GM23338 (cell line): Measurements from ENCODE around the gene SLC25A13. TPM values are rescaled to one million over a fixed set of nuclear protein-coding genes. Genes with fewer than 3 reads are reported as not detected.

Source experiments
- ATAC-seq: fragments of 200-7000 bp; cut with Tn5 transposase; 3 replicates; pipeline ENCODE4 v1.9.1; 2020
- DNase-seq: peaks from one replicate; pipeline ENCODE4 v3.0.0-alpha.2; 2015; ENCODE audit warnings: low spot score
- H2AFZ ChIP-seq: fragments of 200-600 bp; sonication (generic); 2 replicates; pipeline ENCODE4 v1.8.0; 2016; ENCODE audit warnings: antibody characterized with exemption, mild to moderate bottlenecking, moderate library complexity
- H3F3A ChIP-seq: fragments of 200-600 bp; sonication (generic); replicated peaks from 2 replicates; pipeline ENCODE4 v1.8.0; 2017; ENCODE audit warnings: antibody characterized with exemption, mixed run types, low read depth
- H3K27ac ChIP-seq: fragments of 200-600 bp; sonication (generic); 2 replicates; pipeline ENCODE4 v1.6.1; 2016; ENCODE audit warnings: low read depth
- H3K27me3 ChIP-seq: fragments of 200-600 bp; sonication (generic); 2 replicates; pipeline ENCODE4 v1.8.0; 2016; ENCODE audit warnings: mild to moderate bottlenecking, mixed run types, moderate library complexity; ENCODE audit not compliant: insufficient read depth
- H3K36me3 ChIP-seq: fragments of 200-600 bp; sonication (generic); 2 replicates; pipeline ENCODE4 v1.8.0; 2016; ENCODE audit warnings: mild to moderate bottlenecking; ENCODE audit not compliant: insufficient read depth
- H3K4me1 ChIP-seq: fragments of 200-600 bp; sonication (generic); 2 replicates; pipeline ENCODE4 v1.8.0; 2016; ENCODE audit warnings: mild to moderate bottlenecking, moderate library complexity; ENCODE audit not compliant: insufficient read depth
- H3K4me2 ChIP-seq: fragments of 200-600 bp; sonication (generic); 2 replicates; pipeline ENCODE4 v1.7.1; 2017; ENCODE audit warnings: mixed run types
- H3K4me3 ChIP-seq: fragments of 200-600 bp; sonication (generic); 2 replicates; pipeline ENCODE4 v1.6.1; 2016; ENCODE audit warnings: mixed run types
- H3K79me2 ChIP-seq: fragments of 200-600 bp; sonication (generic); replicated peaks from 2 replicates; pipeline ENCODE4 v1.8.0; 2017; ENCODE audit warnings: mild to moderate bottlenecking; ENCODE audit not compliant: insufficient read depth
- H3K9me2 ChIP-seq: fragments of 200-600 bp; sonication (generic); 2 replicates; pipeline ENCODE4 v1.8.0; 2017; ENCODE audit not compliant: insufficient read depth
- H4K20me1 ChIP-seq: fragments of 200-600 bp; sonication (generic); replicated peaks from 2 replicates; pipeline ENCODE4 v1.8.0; 2017; ENCODE audit warnings: mild to moderate bottlenecking; ENCODE audit not compliant: insufficient read depth
- H3K27ac Mint-ChIP-seq: 2 replicates; pipeline ENCODE4 v1.8.0; 2020; ENCODE audit warnings: inconsistent platforms, mild to moderate bottlenecking, moderate library complexity, mixed read lengths
- H3K27me3 Mint-ChIP-seq: 3 replicates; pipeline ENCODE4 v1.8.0; 2022; ENCODE audit warnings: low read depth, mild to moderate bottlenecking, moderate library complexity, mixed read lengths, inconsistent platforms; ENCODE audit not compliant: insufficient read depth, poor library complexity
- H3K36me3 Mint-ChIP-seq: 3 replicates; pipeline ENCODE4 v1.8.0; 2021; ENCODE audit warnings: low read depth, mild to moderate bottlenecking, inconsistent platforms, moderate library complexity, mixed read lengths
- H3K4me1 Mint-ChIP-seq: 3 replicates; pipeline ENCODE4 v1.8.0; 2020; ENCODE audit warnings: mild to moderate bottlenecking, inconsistent platforms, mixed read lengths
- H3K4me3 Mint-ChIP-seq: 3 replicates; pipeline ENCODE4 v1.8.0; 2021; ENCODE audit warnings: moderate library complexity, mild to moderate bottlenecking, inconsistent platforms, mixed read lengths
- H3K9me3 Mint-ChIP-seq: 3 replicates; pipeline ENCODE4 v1.8.0; 2020; ENCODE audit warnings: moderate library complexity, mild to moderate bottlenecking, inconsistent platforms, mixed read lengths
- CREB1 ChIP-seq: fragments of 250-450 bp; sonication (Bioruptor Pico); IDR thresholded peaks from 2 replicates; pipeline ENCODE4 v1.5.0; 2020; ENCODE audit warnings: low read depth, mild to moderate bottlenecking, moderate library complexity
- EZH2 ChIP-seq: fragments of 200-600 bp; sonication (generic); IDR thresholded peaks from one replicate; pipeline ENCODE4 v1.8.0; 2017; ENCODE audit warnings: antibody characterized with exemption, mild to moderate bottlenecking, low read depth; ENCODE audit not compliant: unreplicated experiment
- EZH2phosphoT487 ChIP-seq: fragments of 200-600 bp; sonication (generic); IDR thresholded peaks from one replicate; pipeline ENCODE4 v1.8.1; 2018; ENCODE audit warnings: antibody characterized with exemption; ENCODE audit not compliant: unreplicated experiment
- JUNB ChIP-seq: IDR thresholded peaks from one replicate; pipeline ENCODE4 v1.6.1; 2016; ENCODE audit warnings: antibody characterized with exemption; ENCODE audit not compliant: unreplicated experiment
- NANOG ChIP-seq: IDR thresholded peaks from 2 replicates; pipeline ENCODE4 v1.6.1; 2016; ENCODE audit warnings: antibody characterized with exemption, borderline replicate concordance
- POLR2AphosphoS5 ChIP-seq: IDR thresholded peaks from 2 replicates; pipeline ENCODE4 v1.6.1; 2016; ENCODE audit warnings: antibody characterized with exemption, low read depth
- STAT1 ChIP-seq: IDR thresholded peaks from one replicate; pipeline ENCODE4 v1.6.1; 2016; ENCODE audit warnings: antibody characterized with exemption; ENCODE audit not compliant: unreplicated experiment
- ZNF114 ChIP-seq: fragments of 250-450 bp; sonication (Bioruptor Pico); IDR thresholded peaks from 2 replicates; pipeline ENCODE4 v1.5.0; 2020; ENCODE audit warnings: mild to moderate bottlenecking, moderate library complexity
- ZNF331 ChIP-seq: fragments of 250-450 bp; sonication (Bioruptor Pico); IDR thresholded peaks from 2 replicates; pipeline ENCODE4 v1.5.0; 2020; ENCODE audit warnings: low read depth, mild to moderate bottlenecking, moderate library complexity
- polyA plus RNA-seq: library from polyadenylated mRNA; unstranded; fragments of >200 nt; fragmentation: Nextera tagmentation; extraction: Ambion mirVana; gene quantifications from 2 replicates; pipeline ENCODE4 v1.2.1, GENCODE V29; 2016
- total RNA-seq: library from RNA; depleted of rRNA; stranded (reverse); fragments of >200 nt; shearing (Covaris generic); gene quantifications from 2 replicates; pipeline ENCODE4 v1.2.3, GENCODE V29; 2014
- TF ChIP-seq, protein P1 (sequence below): IDR thresholded peaks from one replicate; pipeline ENCODE4 v1.6.1; 2018; ENCODE audit warnings: antibody characterized with exemption; ENCODE audit not compliant: unreplicated experiment

Gene SLC25A13
- total and polyA plus RNA-seq, 2 experiments from 2014 or later = 51.1 to 84.6 TPM

DNA sequence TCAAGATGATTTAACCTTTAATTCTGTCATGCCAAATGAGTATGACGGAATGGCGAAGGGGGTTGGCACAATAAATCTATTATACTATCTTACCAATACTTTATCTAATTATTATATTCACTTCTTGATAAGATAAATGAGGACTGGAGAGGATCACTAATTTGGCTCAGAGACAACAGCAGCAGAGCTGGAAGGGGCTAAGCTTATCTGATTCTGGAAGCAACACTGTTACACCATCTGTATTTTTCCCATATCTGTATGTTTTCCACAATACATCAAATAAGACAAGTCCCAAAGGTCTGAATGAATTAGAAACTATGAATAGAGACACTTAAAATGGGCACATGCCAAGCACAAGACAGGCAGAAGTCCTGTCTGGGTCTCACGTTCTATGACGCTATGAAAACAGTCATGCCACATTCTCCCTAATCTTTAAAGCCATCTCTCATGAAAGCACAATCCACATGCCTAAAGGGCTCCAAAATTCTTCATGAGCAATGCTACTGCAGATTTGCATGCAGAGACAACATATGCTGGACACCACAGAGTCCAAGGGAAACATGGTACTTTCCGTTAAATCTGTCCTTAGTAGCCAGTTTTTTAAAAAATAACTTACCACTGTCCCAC lies 88.3 kb downstream of the SLC25A13 start:
- H3K4me3 ChIP-seq = no peak overlapping the region
- Mint-ChIP-seq H3K27me3 (peaks cover 2% of the 10 kb centered on the region), H3K27ac (no peak overlapping the region), H3K9me3 (peaks cover 12% of the 10 kb centered on the region), H3K4me1 (0 out of 3 replicates have a peak, but pooled peaks cover 3% of the 10 kb centered on the region), H3K4me3 (no peak overlapping the region), H3K36me3 (peaks cover 41% of the 10 kb centered on the region)
- H3F3A ChIP-seq = no peaks in the 10 kb centered on the region
- H3K27me3 ChIP-seq = no peaks in the 10 kb centered on the region
- peaks cover 3% of the 10 kb centered on the region for H4K20me1 ChIP-seq
- H3K4me2 ChIP-seq = no peak overlapping the region
- no peaks in the 10 kb centered on the region for H3K4me1 ChIP-seq
- no peaks in the 10 kb centered on the region for H3K9me2 ChIP-seq
- no peak for ATAC-seq
- peaks cover 17% of the 10 kb centered on the region; the same call in 1 of the 2 replicates for H3K79me2 ChIP-seq
- no peak for DNase-seq
- H3K36me3 ChIP-seq = no peaks in the 10 kb centered on the region
- no peak for TF ChIP-seq EZH2
- TF ChIP-seq POLR2AphosphoS5 = no peak
- TF ChIP-seq EZH2phosphoT487 = no peak
- TF ChIP-seq NANOG = no peak
- TF ChIP-seq STAT1 = no peak
- TF ChIP-seq, protein P1, sequence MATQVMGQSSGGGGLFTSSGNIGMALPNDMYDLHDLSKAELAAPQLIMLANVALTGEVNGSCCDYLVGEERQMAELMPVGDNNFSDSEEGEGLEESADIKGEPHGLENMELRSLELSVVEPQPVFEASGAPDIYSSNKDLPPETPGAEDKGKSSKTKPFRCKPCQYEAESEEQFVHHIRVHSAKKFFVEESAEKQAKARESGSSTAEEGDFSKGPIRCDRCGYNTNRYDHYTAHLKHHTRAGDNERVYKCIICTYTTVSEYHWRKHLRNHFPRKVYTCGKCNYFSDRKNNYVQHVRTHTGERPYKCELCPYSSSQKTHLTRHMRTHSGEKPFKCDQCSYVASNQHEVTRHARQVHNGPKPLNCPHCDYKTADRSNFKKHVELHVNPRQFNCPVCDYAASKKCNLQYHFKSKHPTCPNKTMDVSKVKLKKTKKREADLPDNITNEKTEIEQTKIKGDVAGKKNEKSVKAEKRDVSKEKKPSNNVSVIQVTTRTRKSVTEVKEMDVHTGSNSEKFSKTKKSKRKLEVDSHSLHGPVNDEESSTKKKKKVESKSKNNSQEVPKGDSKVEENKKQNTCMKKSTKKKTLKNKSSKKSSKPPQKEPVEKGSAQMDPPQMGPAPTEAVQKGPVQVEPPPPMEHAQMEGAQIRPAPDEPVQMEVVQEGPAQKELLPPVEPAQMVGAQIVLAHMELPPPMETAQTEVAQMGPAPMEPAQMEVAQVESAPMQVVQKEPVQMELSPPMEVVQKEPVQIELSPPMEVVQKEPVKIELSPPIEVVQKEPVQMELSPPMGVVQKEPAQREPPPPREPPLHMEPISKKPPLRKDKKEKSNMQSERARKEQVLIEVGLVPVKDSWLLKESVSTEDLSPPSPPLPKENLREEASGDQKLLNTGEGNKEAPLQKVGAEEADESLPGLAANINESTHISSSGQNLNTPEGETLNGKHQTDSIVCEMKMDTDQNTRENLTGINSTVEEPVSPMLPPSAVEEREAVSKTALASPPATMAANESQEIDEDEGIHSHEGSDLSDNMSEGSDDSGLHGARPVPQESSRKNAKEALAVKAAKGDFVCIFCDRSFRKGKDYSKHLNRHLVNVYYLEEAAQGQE = no peak
- no peak overlapping the region for H3K27ac ChIP-seq
- no peak overlapping the region for H2AFZ ChIP-seq

- no peaks in the 10 kb centered on the region for H3K9me2 ChIP-seq
- Mint-ChIP-seq H3K27ac (no peak overlapping the region), H3K4me1 (0 out of 3 replicates have a peak, but pooled peaks cover 3% of the 10 kb centered on the region), H3K27me3 (peaks cover 2% of the 10 kb centered on the region), H3K9me3 (peaks cover 15% of the 10 kb centered on the region), H3K4me3 (no peak overlapping the region), H3K36me3 (peaks cover 46% of the 10 kb centered on the region)
- ATAC-seq (no peak), DNase-seq (no peak)
- peaks cover 19% of the 10 kb centered on the region; the same call in 1 of the 2 replicates for H3K79me2 ChIP-seq
- no peaks in the 10 kb centered on the region for H3K4me1 ChIP-seq
- no peak overlapping the region for H3K4me2 ChIP-seq
- no peaks in the 10 kb centered on the region for H3F3A ChIP-seq
- no peak overlapping the region for H3K27ac ChIP-seq
- no peak overlapping the region for H2AFZ ChIP-seq
- no peak overlapping the region for H3K4me3 ChIP-seq
- no peaks in the 10 kb centered on the region; the same call in none of the 2 replicates for H4K20me1 ChIP-seq
- no peaks in the 10 kb centered on the region for H3K27me3 ChIP-seq
- H3K36me3 ChIP-seq = no peaks in the 10 kb centered on the region
- TF ChIP-seq JUNB (no peak), ZNF331 (CRISPR knock-in tag) (no peak), EZH2phosphoT487 (no peak), CREB1 (CRISPR knock-in tag) (no peak), ZNF114 (CRISPR knock-in tag) (no peak)
- TF ChIP-seq, protein P1 = no peak
These were observed 88.8 kb downstream of the SLC25A13 start for GRCh38 chr7:96233084-96233483.
